Measurements from ENCODE around the gene CTSH.
"Not testable (repeated sequence)": the region's sequence is repeated elsewhere in the genome, so short reads cannot be mapped to it uniquely, and the experiment has no call there.

CTSH gene

GRCh38 chr15:78922527-78922926 lies 22.3 kb downstream of the CTSH start:
- DNase-seq (ENCODE audit: low read depth, low spot score): no peak

DNA sequence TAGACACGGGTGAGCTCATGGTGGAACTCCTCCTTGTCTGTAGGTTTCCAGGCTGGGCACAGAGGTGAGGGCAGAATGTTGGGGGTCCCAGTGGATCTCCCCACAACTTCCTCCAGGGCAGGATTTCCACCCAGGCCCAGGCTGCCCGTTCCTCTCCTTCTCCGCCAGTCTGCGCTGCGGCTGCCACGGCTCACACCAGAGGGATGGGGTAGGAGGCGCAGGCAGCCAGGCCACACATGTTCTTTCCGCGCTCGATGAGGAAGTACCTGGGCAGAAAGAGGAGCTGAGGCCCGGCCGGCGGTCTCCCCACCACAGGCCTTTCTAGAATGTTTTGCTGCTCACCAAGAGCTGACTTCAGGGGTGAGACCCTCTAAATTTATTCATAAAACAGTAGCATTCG lies 22.9 kb downstream of the CTSH start:
- DNase-seq (ENCODE audit: low read depth, low spot score): no peak

DNA sequence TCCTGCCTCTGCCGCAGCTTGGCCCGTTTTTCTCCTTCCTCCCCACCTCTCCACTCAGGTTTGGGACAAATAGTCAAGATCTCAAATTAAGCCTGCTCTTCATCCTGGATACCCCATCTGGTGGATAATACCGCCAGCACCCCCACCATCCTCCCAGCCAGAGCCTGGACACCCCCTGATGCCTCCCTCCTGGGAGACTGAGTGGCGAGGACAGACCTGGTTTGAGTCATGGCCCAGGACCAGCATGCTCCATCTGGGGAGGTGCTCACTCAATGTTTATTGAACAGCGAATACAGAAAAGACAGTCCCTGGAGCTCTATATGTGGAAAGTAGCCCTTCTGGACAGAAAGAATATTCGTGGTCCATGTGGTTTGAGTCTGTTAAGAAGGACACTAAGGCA lies 23.3 kb downstream of the CTSH start:
- no peak for DNase-seq (ENCODE audit: low read depth, low spot score)

DNA sequence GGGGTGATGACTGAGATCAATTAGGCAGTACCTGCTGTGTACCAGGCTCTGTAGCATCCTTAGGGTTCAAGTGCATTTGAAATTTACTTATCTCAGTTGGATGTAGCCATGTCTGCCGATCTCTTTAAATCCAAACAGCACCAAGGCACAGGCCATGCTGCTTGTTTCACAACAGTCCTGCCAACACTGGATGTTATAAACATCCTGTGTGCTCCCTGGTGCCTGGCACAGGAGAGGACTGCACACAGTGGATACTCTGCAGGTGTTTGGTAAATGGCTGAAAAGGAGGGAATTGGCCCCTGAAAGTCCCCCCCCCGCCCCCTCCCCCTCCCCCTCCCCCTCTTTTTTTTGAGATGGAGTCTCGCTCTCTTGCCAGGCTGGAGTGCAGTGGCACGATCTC lies 27.0 kb downstream of the CTSH start:
- no peak for DNase-seq (ENCODE audit: low read depth, low spot score)

DNA sequence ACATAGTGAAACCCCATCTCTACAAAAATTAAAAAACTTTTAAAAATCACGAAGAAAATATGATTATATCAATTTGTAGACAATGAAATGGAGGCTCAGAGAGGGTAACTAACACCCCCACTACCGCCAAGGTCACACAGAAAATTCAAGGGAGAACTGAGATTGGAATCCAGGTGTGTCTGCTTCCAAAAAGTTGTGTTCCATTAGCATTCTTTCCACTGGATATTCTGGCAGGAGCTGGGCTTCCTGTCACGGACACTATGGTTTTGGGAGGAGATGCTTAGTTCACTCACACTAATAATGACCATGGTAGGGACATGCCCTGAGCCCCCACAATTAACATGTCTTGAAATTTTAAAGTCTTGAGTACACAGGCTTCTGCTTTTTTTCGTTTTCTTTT lies 28.8 kb downstream of the CTSH start:
- no peak for DNase-seq (ENCODE audit: low read depth, low spot score)

DNA sequence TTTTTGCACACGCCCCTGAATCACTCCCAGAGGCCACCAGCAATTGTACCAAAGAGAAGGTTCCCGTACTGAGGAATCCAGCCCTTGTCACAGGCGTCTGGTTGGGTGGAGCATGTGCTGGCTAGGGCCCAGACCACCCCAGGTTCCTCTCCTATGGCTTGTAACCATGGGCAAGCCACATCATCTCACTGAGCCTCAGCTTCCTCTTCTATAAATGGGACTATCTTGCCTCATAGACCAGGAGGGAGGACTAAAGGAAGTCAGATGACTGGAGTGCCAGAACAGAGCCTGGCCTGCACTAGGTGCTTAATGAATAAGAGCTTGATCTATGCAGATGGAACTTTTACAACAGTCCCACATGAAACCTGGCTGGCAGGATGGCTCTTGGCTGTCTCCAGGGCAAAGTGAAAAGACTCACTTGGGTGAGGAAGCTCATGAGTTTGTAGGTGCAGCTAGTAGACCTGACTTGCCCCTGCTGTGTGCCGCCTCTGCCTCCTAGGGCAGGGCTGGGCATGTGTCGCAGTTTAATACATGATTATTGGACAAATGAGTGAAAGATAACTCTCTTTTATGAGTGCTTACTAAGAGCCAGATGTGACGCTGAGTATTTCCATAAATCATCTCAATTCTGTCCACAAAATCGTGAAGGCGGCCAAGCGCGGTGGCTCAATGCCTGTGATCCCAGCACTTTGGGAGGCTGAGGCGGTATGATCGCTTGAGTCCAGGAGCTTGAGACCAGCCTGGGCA lies 29.3 kb downstream of the CTSH start:
- no peak for DNase-seq (ENCODE audit: low read depth, low spot score)

GRCh38 chr15:78914027-78914764 lies 30.6 kb downstream of the CTSH start:
- no peak for DNase-seq (ENCODE audit: low read depth, low spot score)

- no peak for DNase-seq (ENCODE audit: low read depth, low spot score)
Measured at GRCh38 chr15:78913012-78913411, 31.8 kb downstream of the CTSH start.

GRCh38 chr15:78912316-78912715 lies 32.5 kb downstream of the CTSH start:
- no peak for DNase-seq (ENCODE audit: low read depth, low spot score)

- no peak for DNase-seq (ENCODE audit: low read depth, low spot score)
Measured at GRCh38 chr15:78910271-78910670, 34.6 kb downstream of the CTSH start.

- peak; percentile 74 for DNase-seq (ENCODE audit: low read depth, low spot score)
Measured at GRCh38 chr15:78909791-78910228, 35.0 kb downstream of the CTSH start.

- DNase-seq (ENCODE audit: low read depth, low spot score): no peak
Measured at GRCh38 chr15:78909160-78909695, 35.6 kb downstream of the CTSH start.

DNA sequence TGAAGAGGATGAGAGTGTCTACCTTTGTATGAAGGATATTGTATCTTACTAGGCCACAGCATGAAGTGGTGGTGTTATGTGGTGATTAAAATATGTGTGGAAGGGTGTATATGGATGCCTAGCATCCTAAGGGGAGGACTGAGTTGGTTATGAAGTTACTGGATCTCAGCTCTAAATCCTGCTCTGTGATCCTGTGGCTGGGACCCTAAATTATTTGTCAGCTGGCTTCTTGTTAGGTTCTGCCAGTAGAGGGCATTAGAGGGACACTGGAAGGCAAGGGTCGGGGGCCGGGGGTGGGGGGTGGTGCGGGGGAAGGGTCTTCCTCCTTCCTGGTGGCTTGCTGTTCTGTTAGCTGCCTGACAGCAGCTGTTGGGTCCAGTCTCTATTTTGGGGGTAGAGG lies 37.3 kb downstream of the CTSH start:
- DNase-seq (ENCODE audit: low read depth, low spot score): no peak

- DNase-seq (ENCODE audit: low read depth, low spot score): peak; percentile 61
Measured at GRCh38 chr15:78906316-78906620, 38.6 kb downstream of the CTSH start.

DNA sequence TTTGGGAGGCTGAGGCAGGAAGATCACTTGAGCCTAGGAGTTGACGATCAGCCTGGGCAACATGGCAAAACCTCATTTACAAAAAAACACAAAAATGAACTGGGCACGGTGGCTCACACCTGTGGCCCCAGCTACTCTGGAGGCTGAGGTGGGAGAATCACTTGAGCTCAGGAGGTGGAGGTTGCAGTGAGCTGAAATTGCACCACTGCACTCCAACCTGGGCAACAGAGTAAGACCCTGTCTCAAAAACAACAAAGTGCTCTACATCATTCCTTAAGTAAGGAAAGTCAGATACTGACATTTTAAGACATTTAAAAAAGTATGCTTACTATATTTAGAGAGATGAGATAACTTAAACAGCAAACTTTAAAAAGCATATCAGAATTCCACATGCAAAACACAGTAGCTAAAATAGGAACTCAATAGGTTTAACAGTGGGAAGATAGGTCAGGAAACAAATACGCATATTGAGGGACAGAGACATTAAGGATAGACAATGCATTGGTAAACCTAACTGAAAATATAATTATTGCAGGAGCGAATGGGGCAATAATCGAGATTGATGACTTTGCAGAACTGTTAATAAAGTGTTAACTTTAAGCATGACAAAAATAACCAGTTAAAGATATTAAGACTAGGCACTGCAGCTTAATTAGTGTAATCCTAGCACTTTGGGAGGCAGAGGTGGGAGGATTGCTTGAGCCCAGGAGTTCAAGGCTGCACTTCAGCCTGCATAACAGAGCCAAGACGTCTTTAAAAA lies 40.1 kb downstream of the CTSH start:
- DNase-seq (ENCODE audit: low read depth, low spot score): no peak

GRCh38 chr15:78902281-78903032 lies 42.4 kb downstream of the CTSH start:
- DNase-seq (ENCODE audit: low read depth, low spot score): not testable (repeated sequence)

DNA sequence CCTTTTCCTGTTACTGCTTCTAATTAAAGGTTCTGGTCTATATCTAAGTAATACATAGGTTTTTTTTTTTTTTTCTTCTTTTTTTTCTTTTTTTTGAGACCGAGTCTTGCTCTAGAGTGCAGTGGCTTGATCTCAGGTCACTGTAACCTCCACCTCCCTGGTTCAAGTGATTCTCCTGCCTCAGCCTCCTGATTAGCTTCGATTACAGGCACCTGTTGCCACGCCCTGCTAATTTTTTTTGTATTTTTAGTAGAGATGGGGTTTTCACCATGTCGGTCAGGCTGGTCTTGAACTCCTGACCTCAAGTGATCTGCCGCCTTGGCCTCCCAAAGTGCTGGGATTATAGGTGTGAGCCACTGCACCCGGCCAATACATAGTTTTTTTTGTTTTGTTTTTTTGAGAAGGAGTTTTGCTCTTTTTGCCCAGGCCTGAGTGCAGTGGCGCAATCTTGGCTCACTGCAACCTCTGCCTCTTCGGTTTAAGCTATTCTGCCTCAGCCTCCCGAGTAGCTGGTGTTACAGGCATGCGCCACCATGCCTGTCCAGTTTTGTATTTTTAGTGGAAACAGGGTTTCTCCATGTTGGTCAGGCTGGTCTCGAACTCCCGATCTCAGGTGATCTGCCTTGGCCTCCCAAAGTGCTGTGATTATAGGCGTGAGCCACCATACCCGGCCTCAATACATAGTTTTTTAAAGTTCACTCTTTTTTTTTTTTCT lies 43.9 kb downstream of the CTSH start:
- DNase-seq (ENCODE audit: low read depth, low spot score): not testable (repeated sequence)

- DNase-seq (ENCODE audit: low read depth, low spot score): no peak
Measured at GRCh38 chr15:78898540-78898939, 46.3 kb downstream of the CTSH start.

DNA sequence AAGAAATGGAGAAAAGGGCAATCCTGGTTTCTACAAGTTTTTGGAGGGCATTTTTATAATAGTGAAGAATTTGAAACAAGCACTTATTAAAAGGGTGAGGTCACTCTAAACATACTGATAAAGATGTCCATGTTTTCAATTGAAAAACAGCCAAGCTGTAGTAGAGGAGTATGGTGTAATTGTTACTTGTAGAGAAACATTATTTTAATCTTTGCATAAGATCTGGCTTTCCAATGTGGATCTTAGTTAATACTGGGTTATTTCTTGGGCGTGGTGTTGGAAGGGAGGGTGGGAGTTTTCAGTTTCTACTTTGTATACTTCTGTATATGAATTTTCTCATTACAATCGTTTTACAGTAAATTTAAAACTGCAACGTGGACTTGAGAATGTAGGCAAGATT lies 49.4 kb downstream of the CTSH start:
- no peak for DNase-seq (ENCODE audit: low read depth, low spot score)

GRCh38 chr15:78893538-78893937 lies 51.3 kb downstream of the CTSH start:
- DNase-seq (ENCODE audit: low read depth, low spot score): no peak

DNA sequence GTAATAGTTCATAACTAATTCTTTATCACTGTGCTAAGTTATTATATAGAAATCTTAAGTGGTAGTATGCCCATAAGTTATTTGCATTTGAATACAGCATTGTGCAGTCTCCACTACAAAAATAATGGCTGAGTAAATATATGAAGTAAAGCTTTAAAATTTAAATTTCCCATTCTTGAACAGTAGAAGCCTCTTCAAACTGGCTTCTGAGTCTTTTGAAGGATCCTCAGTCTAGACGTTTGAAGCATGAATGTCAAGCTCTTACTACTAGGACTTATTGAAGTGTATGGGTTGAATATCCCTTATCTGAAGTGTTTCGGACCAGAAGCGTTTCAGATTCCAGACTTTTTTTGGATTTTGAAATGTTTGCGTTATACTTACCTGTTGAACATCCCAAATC lies 55.8 kb downstream of the CTSH start:
- no peak for DNase-seq (ENCODE audit: low read depth, low spot score)

All from astrocyte of the hippocampus (primary cell).